NCI-H2107 treated with DMSO at 0.1 percent for 48 hours (cell line): Measurements from ENCODE around the gene RAD23A.
"Not testable (repeated sequence)": the region's sequence is repeated elsewhere in the genome, so short reads cannot be mapped to it uniquely, and the experiment has no call there.

ENCODE experiments used
- DNase-seq: peaks from one replicate; lab custom pipeline; 2025; ENCODE audit not compliant: unreplicated experiment; lab: John Stamatoyannopoulos, UW

Gene RAD23A

DNA sequence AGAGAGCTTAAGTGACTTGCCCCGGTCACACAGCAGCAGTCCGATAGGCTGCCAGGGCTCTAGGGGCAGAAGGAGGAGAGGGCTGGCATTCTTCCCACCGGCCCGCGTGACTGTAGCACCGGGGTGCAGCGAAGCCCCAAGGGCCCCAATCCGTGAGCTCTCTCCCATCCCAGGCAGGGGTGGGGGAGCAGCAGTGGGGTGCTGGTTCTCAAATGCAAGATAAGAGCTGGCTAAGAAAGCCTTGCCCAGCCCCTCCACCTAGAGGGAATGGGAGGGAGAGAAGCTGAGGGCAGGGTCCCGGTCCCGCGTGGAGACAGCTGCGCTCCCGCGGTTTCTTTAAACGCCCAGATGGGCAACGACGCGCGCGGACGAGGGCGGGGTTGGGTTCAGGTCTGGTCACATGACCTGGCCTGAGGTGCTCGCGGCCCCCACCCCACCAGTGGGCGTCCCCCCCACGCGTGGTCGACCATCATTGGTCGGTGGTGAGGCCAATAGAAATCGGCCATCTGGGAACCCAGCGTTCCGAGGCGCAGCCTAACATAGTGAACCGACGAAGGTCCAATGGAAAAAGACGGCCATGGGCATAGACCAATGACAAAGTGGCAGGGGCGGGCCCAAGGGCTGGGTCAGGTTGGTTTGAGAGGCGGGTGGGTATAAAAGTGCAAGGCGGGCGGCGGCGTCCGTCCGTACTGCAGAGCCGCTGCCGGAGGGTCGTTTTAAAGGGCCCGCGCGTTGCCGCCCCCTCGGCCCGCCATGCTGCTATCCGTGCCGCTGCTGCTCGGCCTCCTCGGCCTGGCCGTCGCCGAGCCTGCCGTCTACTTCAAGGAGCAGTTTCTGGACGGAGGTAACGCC is 7.5 kb upstream of the RAD23A start, which contains the start of gene CALR:
Gene CALR (plus strand): TSS at position 683 of the 852 bp plus-strand sequence. CDS start 71 bp downstream, at position 754.
- DNase-seq, result peak; percentile 91

DNA sequence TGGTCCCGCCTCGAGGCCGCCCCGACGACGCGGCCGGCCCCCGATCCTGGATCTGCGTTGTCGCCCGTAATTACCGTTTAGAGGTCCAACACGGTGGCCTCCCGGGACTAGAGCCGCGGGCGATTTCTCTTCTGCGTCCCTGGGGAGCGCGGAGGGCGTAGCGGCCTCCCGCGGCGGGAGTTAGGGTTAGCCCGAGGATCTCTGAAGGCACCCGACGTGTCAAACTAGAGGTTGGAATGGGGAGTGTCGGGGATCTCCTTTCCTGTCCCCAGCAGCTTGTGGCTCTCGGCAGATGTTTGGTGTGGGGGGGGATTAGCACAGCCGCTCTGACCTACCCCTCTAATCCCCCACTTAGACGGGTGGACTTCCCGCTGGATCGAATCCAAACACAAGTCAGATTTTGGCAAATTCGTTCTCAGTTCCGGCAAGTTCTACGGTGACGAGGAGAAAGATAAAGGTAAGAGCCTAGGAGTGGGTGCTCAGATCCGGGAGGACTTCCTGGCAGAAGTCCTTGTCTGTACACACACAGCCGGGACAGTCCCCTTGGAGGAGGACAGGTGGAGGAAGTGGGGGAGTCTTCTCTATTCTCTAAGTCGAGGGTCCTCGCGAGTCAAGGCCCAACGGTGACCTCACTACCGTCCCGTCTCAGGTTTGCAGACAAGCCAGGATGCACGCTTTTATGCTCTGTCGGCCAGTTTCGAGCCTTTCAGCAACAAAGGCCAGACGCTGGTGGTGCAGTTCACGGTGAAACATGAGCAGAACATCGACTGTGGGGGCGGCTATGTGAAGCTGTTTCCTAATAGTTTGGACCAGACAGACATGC is 6.7 kb upstream of the RAD23A start:
- DNase-seq, result no peak

- no peak for DNase-seq
These were observed 5.7 kb upstream of the RAD23A start for GRCh38 chr19:12939975-12940423.

- DNase-seq, result no peak
These were observed 4.8 kb upstream of the RAD23A start for GRCh38 chr19:12940897-12941296.

DNA sequence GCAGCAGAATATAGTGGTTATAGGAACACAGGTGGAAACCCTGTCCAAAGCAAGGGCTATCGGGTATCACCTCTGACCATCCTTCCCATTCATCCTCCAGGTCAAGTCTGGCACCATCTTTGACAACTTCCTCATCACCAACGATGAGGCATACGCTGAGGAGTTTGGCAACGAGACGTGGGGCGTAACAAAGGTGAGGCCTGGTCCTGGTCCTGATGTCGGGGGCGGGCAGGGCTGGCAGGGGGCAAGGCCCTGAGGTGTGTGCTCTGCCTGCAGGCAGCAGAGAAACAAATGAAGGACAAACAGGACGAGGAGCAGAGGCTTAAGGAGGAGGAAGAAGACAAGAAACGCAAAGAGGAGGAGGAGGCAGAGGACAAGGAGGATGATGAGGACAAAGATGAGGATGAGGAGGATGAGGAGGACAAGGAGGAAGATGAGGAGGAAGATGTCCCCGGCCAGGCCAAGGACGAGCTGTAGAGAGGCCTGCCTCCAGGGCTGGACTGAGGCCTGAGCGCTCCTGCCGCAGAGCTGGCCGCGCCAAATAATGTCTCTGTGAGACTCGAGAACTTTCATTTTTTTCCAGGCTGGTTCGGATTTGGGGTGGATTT is 2.1 kb upstream of the RAD23A start:
- no peak for DNase-seq

- DNase-seq, result no peak
These were observed 1.5 kb upstream of the RAD23A start for GRCh38 chr19:12944104-12944674.

DNA sequence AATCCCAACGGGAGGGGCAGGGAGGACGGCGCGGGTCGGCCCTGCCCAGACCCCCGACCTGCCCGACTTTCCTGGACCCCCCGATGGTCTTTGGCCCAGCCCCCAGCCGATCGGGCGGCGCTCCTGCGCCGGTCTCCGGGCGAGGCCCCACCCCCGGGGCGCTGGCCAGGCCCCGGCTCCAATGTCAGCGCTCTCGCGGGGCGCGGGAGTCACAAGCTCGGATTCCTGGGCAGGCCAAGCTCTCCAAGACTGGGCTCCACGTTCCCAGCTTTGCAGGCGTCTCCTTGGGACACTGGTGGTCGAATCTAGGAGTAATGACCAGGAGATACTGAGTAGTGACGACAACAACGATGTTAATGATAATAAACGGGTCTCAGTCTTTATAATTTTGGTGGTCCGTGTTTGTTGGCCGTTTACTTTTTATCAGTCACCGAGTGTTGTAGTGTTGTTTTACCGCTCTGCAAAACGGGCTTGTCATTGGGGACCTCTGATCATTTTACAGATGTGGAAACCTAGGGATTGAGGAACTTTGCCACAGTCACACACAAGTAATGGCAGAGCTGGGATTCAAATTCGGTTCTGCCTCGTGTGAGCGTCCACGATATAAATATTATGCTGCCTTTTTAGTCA is 545 bp downstream of the RAD23A start:
- DNase-seq, result no peak

- no peak for DNase-seq
These were observed 1.3 kb downstream of the RAD23A start for GRCh38 chr19:12946731-12947496.

DNA sequence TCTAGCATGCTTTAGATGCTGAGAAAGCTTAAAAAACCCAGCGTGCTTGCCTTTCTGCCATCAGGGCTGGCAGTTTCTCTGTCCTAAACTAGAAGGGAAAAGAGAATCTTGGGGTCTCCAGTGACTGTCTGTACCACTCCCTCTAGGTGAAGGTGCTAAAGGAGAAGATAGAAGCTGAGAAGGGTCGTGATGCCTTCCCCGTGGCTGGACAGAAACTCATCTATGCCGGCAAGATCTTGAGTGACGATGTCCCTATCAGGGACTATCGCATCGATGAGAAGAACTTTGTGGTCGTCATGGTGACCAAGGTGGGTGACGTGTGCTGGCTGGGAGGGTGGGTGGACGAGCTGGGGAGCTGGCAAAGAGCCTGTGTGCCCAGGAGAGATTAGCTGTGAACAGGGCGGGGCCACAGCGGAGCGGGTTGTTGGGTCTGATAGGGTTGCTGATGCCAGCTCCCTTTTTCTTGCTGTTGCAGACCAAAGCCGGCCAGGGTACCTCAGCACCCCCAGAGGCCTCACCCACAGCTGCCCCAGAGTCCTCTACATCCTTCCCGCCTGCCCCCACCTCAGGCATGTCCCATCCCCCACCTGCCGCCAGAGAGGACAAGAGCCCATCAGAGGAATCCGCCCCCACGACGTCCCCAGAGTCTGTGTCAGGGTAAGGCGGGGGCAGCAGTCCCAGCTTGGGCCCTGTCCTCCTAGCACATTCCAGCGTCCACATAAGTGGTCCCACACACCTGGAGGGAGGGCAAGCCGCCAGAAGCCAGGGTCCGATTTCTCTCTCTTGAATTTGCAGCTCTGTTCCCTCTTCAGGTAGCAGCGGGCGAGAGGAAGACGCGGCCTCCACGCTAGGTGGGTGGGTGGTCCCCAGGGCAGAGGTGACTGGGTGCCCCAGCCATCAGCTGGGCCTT is 2.3 kb downstream of the RAD23A start:
- DNase-seq, result no peak

DNA sequence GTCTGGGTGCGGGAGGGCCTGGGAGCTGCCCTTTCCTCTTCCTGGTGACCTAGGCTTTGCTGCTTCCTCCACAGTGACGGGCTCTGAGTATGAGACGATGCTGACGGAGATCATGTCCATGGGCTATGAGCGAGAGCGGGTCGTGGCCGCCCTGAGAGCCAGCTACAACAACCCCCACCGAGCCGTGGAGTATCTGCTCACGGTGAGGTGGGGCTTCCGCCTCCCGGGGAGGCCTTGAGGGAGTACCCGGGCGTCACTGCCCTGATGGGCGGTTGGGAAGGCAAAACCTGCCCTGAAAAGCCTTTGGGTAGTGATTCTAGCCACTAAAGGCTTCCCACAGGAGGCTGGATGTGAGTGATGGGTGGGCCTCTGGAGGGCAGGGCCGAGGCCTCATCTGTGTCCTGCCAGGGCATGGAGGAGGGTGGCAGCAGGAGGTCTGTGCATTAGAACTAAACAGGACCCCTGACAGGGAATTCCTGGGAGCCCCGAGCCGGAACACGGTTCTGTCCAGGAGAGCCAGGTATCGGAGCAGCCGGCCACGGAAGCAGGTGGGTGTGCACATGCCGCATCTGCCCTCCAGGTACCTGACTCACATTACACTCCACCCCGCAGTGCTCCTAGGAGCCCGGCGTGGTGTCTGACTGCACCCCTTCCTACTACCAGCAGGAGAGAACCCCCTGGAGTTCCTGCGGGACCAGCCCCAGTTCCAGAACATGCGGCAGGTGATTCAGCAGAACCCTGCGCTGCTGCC is 3.1 kb downstream of the RAD23A start:
- DNase-seq, result no peak

GRCh38 chr19:12949363-12950283 is 4.0 kb downstream of the RAD23A start:
- no peak for DNase-seq

DNA sequence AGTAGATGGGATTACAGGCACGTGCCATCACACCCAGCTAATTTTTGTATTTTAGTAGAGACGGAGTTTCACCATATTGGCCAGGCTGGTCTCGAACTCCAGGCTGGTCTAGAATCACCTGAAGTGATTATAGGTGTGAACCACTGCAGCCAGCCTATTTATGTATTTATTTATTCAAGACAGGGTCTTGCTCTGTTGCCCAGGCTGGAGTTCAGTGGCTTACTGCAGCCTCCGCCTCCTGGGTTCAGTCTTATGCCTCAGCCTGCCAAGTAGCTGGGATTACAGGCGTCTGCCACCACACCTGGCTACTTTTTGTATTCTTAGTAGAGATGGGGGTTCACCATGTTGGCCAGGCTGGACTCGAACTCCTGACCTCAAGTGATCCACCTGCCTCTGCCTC is 6.4 kb downstream of the RAD23A start:
- not testable (repeated sequence) for DNase-seq

- no peak for DNase-seq
These were observed 7.0 kb downstream of the RAD23A start for GRCh38 chr19:12952488-12953137.

DNA sequence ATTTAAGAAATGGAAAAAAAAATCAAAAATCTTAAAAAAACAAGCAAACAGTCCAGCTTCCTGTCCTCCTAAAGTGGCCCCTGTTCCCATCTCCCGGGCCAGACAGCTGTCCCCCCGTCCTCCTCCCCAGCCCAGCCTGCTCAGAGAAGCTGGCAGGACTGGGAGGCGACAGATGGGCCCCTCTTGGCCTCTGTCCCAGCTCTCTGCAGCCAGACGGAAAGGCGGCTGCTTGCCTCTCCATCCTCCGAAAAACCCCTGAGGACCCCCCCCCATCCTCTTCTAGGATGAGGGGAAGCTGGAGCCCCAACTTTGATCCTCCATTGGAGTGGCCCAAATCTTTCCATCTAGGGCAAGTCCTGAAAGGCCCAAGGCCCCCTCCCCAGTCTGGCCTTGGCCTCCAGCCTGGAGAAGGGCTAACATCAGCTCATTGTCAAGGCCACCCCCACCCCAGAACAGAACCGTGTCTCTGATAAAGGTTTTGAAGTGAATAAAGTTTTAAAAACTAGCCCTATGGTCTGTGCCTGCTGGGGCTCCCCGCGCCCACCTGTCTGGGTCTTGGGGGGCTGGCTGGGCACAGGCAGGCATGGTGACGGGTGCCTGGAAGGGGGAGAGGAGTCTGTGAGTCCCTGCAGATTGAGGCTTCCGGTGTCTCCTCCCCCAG is 7.6 kb downstream of the RAD23A start:
- DNase-seq, result no peak

- no peak for DNase-seq
These were observed 8.3 kb downstream of the RAD23A start for GRCh38 chr19:12953799-12954611.
